ENCODE data around the gene SCYL1.

SCYL1 gene

DNA sequence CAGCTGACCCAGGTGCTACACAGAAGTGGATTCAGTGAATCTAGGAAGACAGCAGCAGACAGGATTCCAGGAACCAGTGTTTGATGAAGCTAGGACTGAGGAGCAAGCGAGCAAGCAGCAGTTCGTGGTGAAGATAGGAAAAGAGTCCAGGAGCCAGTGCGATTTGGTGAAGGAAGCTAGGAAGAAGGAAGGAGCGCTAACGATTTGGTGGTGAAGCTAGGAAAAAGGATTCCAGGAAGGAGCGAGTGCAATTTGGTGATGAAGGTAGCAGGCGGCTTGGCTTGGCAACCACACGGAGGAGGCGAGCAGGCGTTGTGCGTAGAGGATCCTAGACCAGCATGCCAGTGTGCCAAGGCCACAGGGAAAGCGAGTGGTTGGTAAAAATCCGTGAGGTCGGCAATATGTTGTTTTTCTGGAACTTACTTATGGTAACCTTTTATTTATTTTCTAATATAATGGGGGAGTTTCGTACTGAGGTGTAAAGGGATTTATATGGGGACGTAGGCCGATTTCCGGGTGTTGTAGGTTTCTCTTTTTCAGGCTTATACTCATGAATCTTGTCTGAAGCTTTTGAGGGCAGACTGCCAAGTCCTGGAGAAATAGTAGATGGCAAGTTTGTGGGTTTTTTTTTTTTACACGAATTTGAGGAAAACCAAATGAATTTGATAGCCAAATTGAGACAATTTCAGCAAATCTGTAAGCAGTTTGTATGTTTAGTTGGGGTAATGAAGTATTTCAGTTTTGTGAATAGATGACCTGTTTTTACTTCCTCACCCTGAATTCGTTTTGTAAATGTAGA is 24.3 kb upstream of the SCYL1 start:
- TF ChIP-seq, protein P1, sequence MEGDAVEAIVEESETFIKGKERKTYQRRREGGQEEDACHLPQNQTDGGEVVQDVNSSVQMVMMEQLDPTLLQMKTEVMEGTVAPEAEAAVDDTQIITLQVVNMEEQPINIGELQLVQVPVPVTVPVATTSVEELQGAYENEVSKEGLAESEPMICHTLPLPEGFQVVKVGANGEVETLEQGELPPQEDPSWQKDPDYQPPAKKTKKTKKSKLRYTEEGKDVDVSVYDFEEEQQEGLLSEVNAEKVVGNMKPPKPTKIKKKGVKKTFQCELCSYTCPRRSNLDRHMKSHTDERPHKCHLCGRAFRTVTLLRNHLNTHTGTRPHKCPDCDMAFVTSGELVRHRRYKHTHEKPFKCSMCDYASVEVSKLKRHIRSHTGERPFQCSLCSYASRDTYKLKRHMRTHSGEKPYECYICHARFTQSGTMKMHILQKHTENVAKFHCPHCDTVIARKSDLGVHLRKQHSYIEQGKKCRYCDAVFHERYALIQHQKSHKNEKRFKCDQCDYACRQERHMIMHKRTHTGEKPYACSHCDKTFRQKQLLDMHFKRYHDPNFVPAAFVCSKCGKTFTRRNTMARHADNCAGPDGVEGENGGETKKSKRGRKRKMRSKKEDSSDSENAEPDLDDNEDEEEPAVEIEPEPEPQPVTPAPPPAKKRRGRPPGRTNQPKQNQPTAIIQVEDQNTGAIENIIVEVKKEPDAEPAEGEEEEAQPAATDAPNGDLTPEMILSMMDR (IDR thresholded peaks at IDR 0.05; ENCODE audit: low read depth, low read length, missing control alignments), result no peak
- no peak for DNase-seq (ENCODE audit: low read depth)
- peak overlapping the region; percentile 71 for H3K4me3 ChIP-seq (ENCODE audit: low read depth, low read length)

DNA sequence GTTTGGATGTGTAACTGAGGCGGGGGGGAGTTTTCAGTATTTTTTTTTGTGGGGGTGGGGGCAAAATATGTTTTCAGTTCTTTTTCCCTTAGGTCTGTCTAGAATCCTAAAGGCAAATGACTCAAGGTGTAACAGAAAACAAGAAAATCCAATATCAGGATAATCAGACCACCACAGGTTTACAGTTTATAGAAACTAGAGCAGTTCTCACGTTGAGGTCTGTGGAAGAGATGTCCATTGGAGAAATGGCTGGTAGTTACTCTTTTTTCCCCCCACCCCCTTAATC is 23.8 kb upstream of the SCYL1 start:
- no peak for DNase-seq (ENCODE audit: low read depth)
- TF ChIP-seq, protein P1 (IDR thresholded peaks at IDR 0.05; ENCODE audit: low read depth, low read length, missing control alignments), result no peak
- H3K4me3 ChIP-seq (ENCODE audit: low read depth, low read length), result peak overlapping the region; percentile 71

- TF ChIP-seq, protein P1 (IDR thresholded peaks at IDR 0.05; ENCODE audit: low read depth, low read length, missing control alignments), result no peak
- peak overlapping the region; percentile 71 for H3K4me3 ChIP-seq (ENCODE audit: low read depth, low read length)
- DNase-seq (ENCODE audit: low read depth), result no peak
Measured at GRCh38 chr11:65501472-65502273, 23.2 kb upstream of the SCYL1 start.

- peak overlapping the region; percentile 71 for H3K4me3 ChIP-seq (ENCODE audit: low read depth, low read length)
- no peak for DNase-seq (ENCODE audit: low read depth)
Measured at GRCh38 chr11:65502274-65502554, 22.7 kb upstream of the SCYL1 start.

GRCh38 chr11:65502555-65503367 is 22.1 kb upstream of the SCYL1 start:
- peak overlapping the region; percentile 71 for H3K4me3 ChIP-seq (ENCODE audit: low read depth, low read length)
- TF ChIP-seq, protein P1 (IDR thresholded peaks at IDR 0.05; ENCODE audit: low read depth, low read length, missing control alignments), result no peak
- no peak for DNase-seq (ENCODE audit: low read depth)

More at GRCh38 chr11:65502274-65502554, 22.7 kb upstream of the SCYL1 start:
- TF ChIP-seq, protein P1 (IDR thresholded peaks at IDR 0.05; ENCODE audit: low read depth, low read length, missing control alignments), result no peak

- H3K4me3 ChIP-seq (ENCODE audit: low read depth, low read length), result peak overlapping the region; percentile 71
- DNase-seq (ENCODE audit: low read depth), result no peak
- TF ChIP-seq, protein P1 (IDR thresholded peaks at IDR 0.05; ENCODE audit: low read depth, low read length, missing control alignments), result no peak
Measured at GRCh38 chr11:65503368-65503948, 21.4 kb upstream of the SCYL1 start.

Data from GM12864 (cell line).